HG03097 (cell line): ENCODE measurements around the gene KREMEN1.

Source experiments
- ATAC-seq: cut with Tn5 transposase; IDR thresholded peaks from one replicate; pipeline ENCODE4 v1.9.1; 2021; ENCODE audit not compliant: unreplicated experiment, low FRiP score

KREMEN1 gene

GRCh38 chr22:29202212-29203192, 129.7 kb downstream of the KREMEN1 start:
- ATAC-seq: peak; percentile 51

GRCh38 chr22:29203488-29204454, 130.9 kb downstream of the KREMEN1 start:
- ATAC-seq: no peak

- no peak for ATAC-seq
Observed at GRCh38 chr22:29204455-29205183, 131.8 kb downstream of the KREMEN1 start.

- ATAC-seq: no peak
Observed at GRCh38 chr22:29205252-29205593, 132.4 kb downstream of the KREMEN1 start.

- no peak for ATAC-seq
Observed at GRCh38 chr22:29205594-29206371, 132.9 kb downstream of the KREMEN1 start, which contains the start of gene EMID1. Gene EMID1 (plus strand): TSS chr22:29205896. CDS start chr22:29206039, 143 bp downstream.

- ATAC-seq: no peak
Observed at GRCh38 chr22:29206372-29207242, 133.8 kb downstream of the KREMEN1 start.

GRCh38 chr22:29207243-29207550, 134.4 kb downstream of the KREMEN1 start:
- no peak for ATAC-seq

- ATAC-seq: no peak
Observed at GRCh38 chr22:29207562-29208501, 135.0 kb downstream of the KREMEN1 start.

- ATAC-seq: no peak
Observed at GRCh38 chr22:29208502-29208862, 135.6 kb downstream of the KREMEN1 start.

- no peak for ATAC-seq
Observed at GRCh38 chr22:29208879-29209623, 136.2 kb downstream of the KREMEN1 start.

GRCh38 chr22:29209624-29209929, 136.7 kb downstream of the KREMEN1 start:
- ATAC-seq: no peak

- ATAC-seq: no peak
Observed at GRCh38 chr22:29211066-29211465, 138.2 kb downstream of the KREMEN1 start.

- ATAC-seq: no peak
Observed at GRCh38 chr22:29211466-29211865, 138.6 kb downstream of the KREMEN1 start.

- no peak for ATAC-seq
Observed at GRCh38 chr22:29212743-29213142, 139.9 kb downstream of the KREMEN1 start.

- no peak for ATAC-seq
Observed at GRCh38 chr22:29213493-29213892, 140.7 kb downstream of the KREMEN1 start.

GRCh38 chr22:29214232-29214631, 141.4 kb downstream of the KREMEN1 start:
- ATAC-seq: no peak
